ENCODE measurements around the gene GOLGA2.

GRCh38 chr9:128260340-128260739 is 15.5 kb downstream of the GOLGA2 start:
- TF ChIP-seq, protein P1, sequence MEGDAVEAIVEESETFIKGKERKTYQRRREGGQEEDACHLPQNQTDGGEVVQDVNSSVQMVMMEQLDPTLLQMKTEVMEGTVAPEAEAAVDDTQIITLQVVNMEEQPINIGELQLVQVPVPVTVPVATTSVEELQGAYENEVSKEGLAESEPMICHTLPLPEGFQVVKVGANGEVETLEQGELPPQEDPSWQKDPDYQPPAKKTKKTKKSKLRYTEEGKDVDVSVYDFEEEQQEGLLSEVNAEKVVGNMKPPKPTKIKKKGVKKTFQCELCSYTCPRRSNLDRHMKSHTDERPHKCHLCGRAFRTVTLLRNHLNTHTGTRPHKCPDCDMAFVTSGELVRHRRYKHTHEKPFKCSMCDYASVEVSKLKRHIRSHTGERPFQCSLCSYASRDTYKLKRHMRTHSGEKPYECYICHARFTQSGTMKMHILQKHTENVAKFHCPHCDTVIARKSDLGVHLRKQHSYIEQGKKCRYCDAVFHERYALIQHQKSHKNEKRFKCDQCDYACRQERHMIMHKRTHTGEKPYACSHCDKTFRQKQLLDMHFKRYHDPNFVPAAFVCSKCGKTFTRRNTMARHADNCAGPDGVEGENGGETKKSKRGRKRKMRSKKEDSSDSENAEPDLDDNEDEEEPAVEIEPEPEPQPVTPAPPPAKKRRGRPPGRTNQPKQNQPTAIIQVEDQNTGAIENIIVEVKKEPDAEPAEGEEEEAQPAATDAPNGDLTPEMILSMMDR (conservative IDR thresholded peaks at IDR 0.05), result no peak
- no peak for TF ChIP-seq ZFX (IDR thresholded peaks at IDR 0.05)
